ENCODE measurements around the gene ABCB9. TPM values are rescaled to one million over a fixed set of nuclear protein-coding genes. Genes with fewer than 3 reads are reported as not detected.

The ABCB9 gene
- total and polyA plus RNA-seq, 2 of the 8 experiments (the other 6 are each of a cell fraction or from before 2014, with no cell fraction given): 3.8 to 8.0 TPM

DNA sequence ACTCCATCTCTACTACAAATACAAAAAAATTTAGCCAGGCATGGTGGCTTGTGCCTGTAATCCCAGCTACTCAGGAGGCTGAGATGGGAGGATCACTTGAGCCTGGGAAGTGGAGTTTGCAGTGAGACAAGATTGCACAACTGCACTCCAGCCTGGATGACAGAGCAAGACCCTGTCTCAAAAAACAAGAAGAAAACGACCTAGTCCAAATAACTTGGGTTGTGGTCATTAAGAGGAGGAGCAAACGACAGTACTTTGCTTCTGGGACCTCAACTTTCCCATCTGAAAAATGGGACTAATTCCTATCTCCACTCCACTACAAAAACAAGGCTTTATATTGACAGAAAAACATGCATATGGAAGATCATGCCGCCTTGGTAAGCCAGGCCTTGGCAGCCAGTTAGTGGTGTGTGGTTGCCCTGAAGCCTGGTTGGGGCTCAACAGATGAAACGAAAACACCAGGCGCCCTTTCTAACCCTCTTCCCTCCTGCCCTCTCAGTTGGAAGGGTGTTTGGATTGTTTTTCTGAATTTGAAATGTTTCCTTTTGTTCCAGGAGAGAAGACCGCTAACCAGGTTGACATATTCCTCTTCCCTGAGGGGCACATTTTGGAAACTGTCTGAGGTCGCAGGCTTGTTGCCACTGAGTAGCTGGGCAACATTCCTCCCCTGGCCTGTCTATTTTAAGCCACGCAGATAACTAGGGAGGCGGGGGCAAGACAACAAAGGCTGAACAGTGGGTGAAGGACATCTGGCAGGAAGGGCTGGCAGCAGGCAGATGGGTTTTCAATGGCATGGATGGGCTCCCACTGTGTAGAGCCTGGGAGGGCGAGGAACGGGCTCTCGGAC lies 56.6 kb downstream of the ABCB9 start (continued):
- TF ChIP-seq TEAD4 (IDR thresholded peaks at IDR 0.05; ENCODE audit: low read depth, low read length) (0 out of 2 replicates have a peak, but pooled peaks have one; percentile 27), SP1 (IDR thresholded peaks at IDR 0.05; ENCODE audit: low read depth, low read length) (0 out of 2 replicates have a peak, but pooled peaks have one; percentile 18), RBBP5 (IDR thresholded peaks at IDR 0.05; ENCODE audit: borderline replicate concordance, low read depth, low read length) (no peak), ATF2 (IDR thresholded peaks at IDR 0.05; ENCODE audit: low read length) (no peak), CBX8 (IDR thresholded peaks at IDR 0.05; ENCODE audit: borderline replicate concordance, low read depth, low read length) (no peak), ASH2L (IDR thresholded peaks at IDR 0.05; ENCODE audit: low read length) (peak; percentile 50), NANOG (IDR thresholded peaks at IDR 0.05; ENCODE audit: insufficient read depth, low read depth, low read length, poor library complexity, severe bottlenecking) (peak; percentile 60)
- TF ChIP-seq, protein P1, sequence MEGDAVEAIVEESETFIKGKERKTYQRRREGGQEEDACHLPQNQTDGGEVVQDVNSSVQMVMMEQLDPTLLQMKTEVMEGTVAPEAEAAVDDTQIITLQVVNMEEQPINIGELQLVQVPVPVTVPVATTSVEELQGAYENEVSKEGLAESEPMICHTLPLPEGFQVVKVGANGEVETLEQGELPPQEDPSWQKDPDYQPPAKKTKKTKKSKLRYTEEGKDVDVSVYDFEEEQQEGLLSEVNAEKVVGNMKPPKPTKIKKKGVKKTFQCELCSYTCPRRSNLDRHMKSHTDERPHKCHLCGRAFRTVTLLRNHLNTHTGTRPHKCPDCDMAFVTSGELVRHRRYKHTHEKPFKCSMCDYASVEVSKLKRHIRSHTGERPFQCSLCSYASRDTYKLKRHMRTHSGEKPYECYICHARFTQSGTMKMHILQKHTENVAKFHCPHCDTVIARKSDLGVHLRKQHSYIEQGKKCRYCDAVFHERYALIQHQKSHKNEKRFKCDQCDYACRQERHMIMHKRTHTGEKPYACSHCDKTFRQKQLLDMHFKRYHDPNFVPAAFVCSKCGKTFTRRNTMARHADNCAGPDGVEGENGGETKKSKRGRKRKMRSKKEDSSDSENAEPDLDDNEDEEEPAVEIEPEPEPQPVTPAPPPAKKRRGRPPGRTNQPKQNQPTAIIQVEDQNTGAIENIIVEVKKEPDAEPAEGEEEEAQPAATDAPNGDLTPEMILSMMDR (IDR thresholded peaks at IDR 0.05; ENCODE audit: control extremely low read depth in 1 of 3, insufficient read depth in 1 of 3, low read depth in 1 of 3, low read length in 3 of 3): no peak

Data from H1 (cell line).